ENCODE data around the gene RGS9. TPM values are rescaled to one million over a fixed set of nuclear protein-coding genes. Genes with fewer than 3 reads are reported as not detected.
A peak's percentile ranks its signal among the peaks of the same experiment; 100 is the strongest.

RGS9 gene
- total RNA-seq, 1 donor from 2014 or later = 1.8 TPM

- Mint-ChIP-seq H3K36me3 (ENCODE audit: low read depth) (peaks cover 1% of the 10 kb centered on the region), H3K9me3 (no peaks in the 10 kb centered on the region)
- intact Hi-C loops (cut with micrococcal nuclease) = loop anchor here (10.0 kb wide), 1 partner anchor 690 kb away; no protein-coding TSS in a partner anchor
Observed at GRCh38 chr17:65225061-65225460, 87.9 kb downstream of the RGS9 start.

GRCh38 chr17:65226227-65226626 lies 89.1 kb downstream of the RGS9 start:
- peaks cover 29% of the 10 kb centered on the region for H3K4me1 Mint-ChIP-seq (ENCODE audit: low read depth)
- H3K4me3 Mint-ChIP-seq = no peak overlapping the region
- no peak overlapping the region for H3K27ac Mint-ChIP-seq
- intact Hi-C loops (cut with micrococcal nuclease) = loop anchor here (10.0 kb wide), 1 partner anchor 689 kb away; no protein-coding TSS in a partner anchor
- peaks cover 1% of the 10 kb centered on the region for H3K36me3 Mint-ChIP-seq (ENCODE audit: low read depth)
- peaks cover 29% of the 10 kb centered on the region for H3K27me3 Mint-ChIP-seq (ENCODE audit: insufficient read depth)
- DNase-seq (ENCODE audit: low spot score) = no peak
- H3K9me3 Mint-ChIP-seq = no peaks in the 10 kb centered on the region

More at GRCh38 chr17:65225061-65225460, 87.9 kb downstream of the RGS9 start:
- Mint-ChIP-seq H3K4me3 (no peak overlapping the region), H3K4me1 (ENCODE audit: low read depth) (peaks cover 26% of the 10 kb centered on the region), H3K27me3 (ENCODE audit: insufficient read depth) (peaks cover 28% of the 10 kb centered on the region), H3K27ac (no peak overlapping the region)
- no peak for DNase-seq (ENCODE audit: low spot score)

- Mint-ChIP-seq H3K27me3 (ENCODE audit: insufficient read depth) (peaks cover 32% of the 10 kb centered on the region), H3K4me1 (ENCODE audit: low read depth) (peaks cover 34% of the 10 kb centered on the region), H3K9me3 (no peaks in the 10 kb centered on the region), H3K27ac (no peak overlapping the region), H3K4me3 (no peak overlapping the region), H3K36me3 (ENCODE audit: low read depth) (peaks cover 3% of the 10 kb centered on the region)
- no peak for DNase-seq (ENCODE audit: low spot score)
- intact Hi-C loops (cut with micrococcal nuclease) = loop anchor here (2.0 to 10.0 kb wide), 2 partner anchors 47 to 687 kb away; no protein-coding TSS in a partner anchor
Observed at GRCh38 chr17:65227637-65228036, 90.5 kb downstream of the RGS9 start.

GRCh38 chr17:65228287-65228686 lies 91.1 kb downstream of the RGS9 start:
- intact Hi-C loops (cut with micrococcal nuclease) = loop anchor here (2.0 to 10.0 kb wide), 2 partner anchors 47 to 687 kb away; no protein-coding TSS in a partner anchor
- Mint-ChIP-seq H3K36me3 (ENCODE audit: low read depth) (peaks cover 3% of the 10 kb centered on the region), H3K4me3 (peak overlapping the region; percentile 70), H3K27ac (peak overlapping the region; percentile 6), H3K9me3 (no peaks in the 10 kb centered on the region), H3K27me3 (ENCODE audit: insufficient read depth) (peaks cover 32% of the 10 kb centered on the region), H3K4me1 (ENCODE audit: low read depth) (peaks cover 34% of the 10 kb centered on the region)
- no peak for DNase-seq (ENCODE audit: low spot score)

DNA sequence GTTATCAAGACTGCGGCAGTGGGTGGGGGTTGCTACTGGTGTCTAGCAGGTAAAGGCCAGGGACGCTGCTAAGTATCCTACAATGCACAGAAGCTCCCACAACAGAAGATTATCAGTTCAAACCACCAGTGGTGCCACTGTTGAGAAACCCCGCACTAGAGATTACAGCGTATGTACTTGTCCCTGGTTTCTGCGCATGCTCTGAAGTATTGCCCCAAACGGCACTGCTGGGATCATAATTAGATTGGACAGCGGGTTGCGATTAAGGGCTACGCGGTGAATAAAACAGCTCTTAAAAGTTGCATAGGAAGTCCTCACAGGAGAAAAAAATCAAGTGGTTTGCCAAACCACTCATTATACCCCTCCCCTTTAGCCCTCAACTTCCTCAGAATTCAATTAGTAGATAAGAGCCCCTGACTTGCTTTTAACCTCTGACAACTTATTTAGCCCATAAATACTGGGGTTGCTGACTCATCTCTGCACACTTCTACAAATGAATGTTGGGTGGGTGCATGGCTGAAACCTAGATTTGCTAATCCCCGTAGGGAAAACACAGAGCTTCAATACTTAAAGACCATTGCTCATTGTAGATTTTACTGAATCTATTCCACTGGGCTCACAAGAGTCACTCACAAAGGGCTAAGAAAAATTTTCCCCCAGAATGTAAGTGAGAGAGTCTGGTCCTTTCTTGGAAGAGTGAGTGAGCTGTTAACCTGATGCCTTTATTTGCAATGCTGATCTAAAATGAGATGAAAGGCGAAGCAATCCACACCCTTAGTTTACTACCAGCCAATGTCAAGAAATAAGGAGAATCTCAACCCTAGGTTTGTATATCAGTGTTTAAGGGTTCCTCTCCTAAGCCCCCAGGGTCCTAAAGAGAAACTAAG lies 91.8 kb downstream of the RGS9 start:
- H3K4me1 Mint-ChIP-seq (ENCODE audit: low read depth) = peaks cover 34% of the 10 kb centered on the region
- H3K4me3 Mint-ChIP-seq = peak overlapping the region; percentile 70
- intact Hi-C loops (cut with micrococcal nuclease) = loop anchor here (1.0 to 10.0 kb wide), 7 partner anchors 33 to 686 kb away; no protein-coding TSS in a partner anchor

DNA sequence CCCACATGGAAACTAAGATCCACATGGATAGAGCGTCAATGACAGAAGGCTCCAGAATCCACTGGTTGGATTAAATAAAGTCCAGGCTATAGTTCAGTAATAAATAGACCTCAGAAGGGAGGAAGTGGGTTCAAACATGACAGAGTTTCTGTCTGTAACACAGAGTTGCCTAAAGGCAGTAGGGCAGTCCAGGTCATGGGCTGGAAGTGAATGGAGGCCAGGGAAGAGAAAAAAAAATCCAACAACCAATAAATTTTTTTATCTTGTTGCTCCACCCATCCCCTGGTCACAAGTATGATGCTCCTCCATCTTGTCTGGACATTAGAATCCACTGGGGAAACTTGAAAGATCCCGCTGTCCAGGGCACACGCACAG lies 92.4 kb downstream of the RGS9 start:
- Mint-ChIP-seq H3K36me3 (ENCODE audit: low read depth) (peaks cover 3% of the 10 kb centered on the region), H3K9me3 (no peaks in the 10 kb centered on the region), H3K27me3 (ENCODE audit: insufficient read depth) (peaks cover 32% of the 10 kb centered on the region), H3K4me1 (ENCODE audit: low read depth) (peaks cover 34% of the 10 kb centered on the region), H3K4me3 (peak overlapping the region; percentile 70), H3K27ac (peak overlapping the region; percentile 84)
- intact Hi-C loops (cut with micrococcal nuclease) = loop anchor here (1.0 to 10.0 kb wide), 7 partner anchors 33 to 685 kb away; no protein-coding TSS in a partner anchor
- DNase-seq (ENCODE audit: low spot score) = no peak

More for the DNA sequence above, 91.8 kb downstream of the RGS9 start:
- peak; percentile 25 for DNase-seq (ENCODE audit: low spot score)
- H3K36me3 Mint-ChIP-seq (ENCODE audit: low read depth) = peaks cover 3% of the 10 kb centered on the region
- peak overlapping the region; percentile 84 for H3K27ac Mint-ChIP-seq
- no peaks in the 10 kb centered on the region for H3K9me3 Mint-ChIP-seq
- H3K27me3 Mint-ChIP-seq (ENCODE audit: insufficient read depth) = peaks cover 32% of the 10 kb centered on the region

- Mint-ChIP-seq H3K27ac (peak overlapping the region; percentile 84), H3K36me3 (ENCODE audit: low read depth) (peaks cover 3% of the 10 kb centered on the region), H3K27me3 (ENCODE audit: insufficient read depth) (peaks cover 32% of the 10 kb centered on the region), H3K4me1 (ENCODE audit: low read depth) (peaks cover 34% of the 10 kb centered on the region), H3K9me3 (no peaks in the 10 kb centered on the region), H3K4me3 (no peak overlapping the region)
- intact Hi-C loops (cut with micrococcal nuclease) = loop anchor here (2.0 kb wide), 1 partner anchor 565 kb away; no protein-coding TSS in a partner anchor
- no peak for DNase-seq (ENCODE audit: low spot score)
Observed at GRCh38 chr17:65230040-65230439, 92.9 kb downstream of the RGS9 start.

DNA sequence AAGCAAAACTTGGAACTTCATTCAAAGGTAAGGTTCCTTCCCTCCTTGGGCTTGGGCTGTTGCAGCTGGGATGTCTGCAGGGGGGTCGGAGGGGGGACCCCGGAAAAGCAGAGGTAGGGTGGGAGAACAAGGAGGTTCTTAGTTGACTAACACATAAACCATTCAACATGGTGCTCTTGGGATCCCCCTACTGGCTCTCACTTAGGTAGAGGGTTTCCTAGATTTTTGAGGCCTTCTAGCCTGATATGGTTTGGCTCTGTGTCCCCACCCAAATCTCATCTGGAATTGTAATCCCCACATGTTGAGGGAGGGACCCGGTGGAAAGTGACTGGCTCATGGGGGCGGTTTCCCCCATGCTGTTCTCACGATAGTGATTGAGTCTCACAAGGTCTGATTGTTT lies 93.9 kb downstream of the RGS9 start:
- no peak overlapping the region for H3K4me3 Mint-ChIP-seq
- H3K9me3 Mint-ChIP-seq = no peaks in the 10 kb centered on the region
- peaks cover 32% of the 10 kb centered on the region for H3K27me3 Mint-ChIP-seq (ENCODE audit: insufficient read depth)
- no peak overlapping the region for H3K27ac Mint-ChIP-seq
- no peak for DNase-seq (ENCODE audit: low spot score)
- H3K4me1 Mint-ChIP-seq (ENCODE audit: low read depth) = peaks cover 34% of the 10 kb centered on the region
- peaks cover 2% of the 10 kb centered on the region for H3K36me3 Mint-ChIP-seq (ENCODE audit: low read depth)
- intact Hi-C loops (cut with micrococcal nuclease) = loop anchor here (1.0 to 2.0 kb wide), 3 partner anchors 325 to 758 kb away; no protein-coding TSS in a partner anchor

GRCh38 chr17:65231662-65232335 lies 94.6 kb downstream of the RGS9 start:
- no peaks in the 10 kb centered on the region for H3K9me3 Mint-ChIP-seq
- H3K36me3 Mint-ChIP-seq (ENCODE audit: low read depth) = peaks cover 2% of the 10 kb centered on the region
- H3K27ac Mint-ChIP-seq = no peak overlapping the region
- peaks cover 27% of the 10 kb centered on the region for H3K27me3 Mint-ChIP-seq (ENCODE audit: insufficient read depth)
- H3K4me1 Mint-ChIP-seq (ENCODE audit: low read depth) = peaks cover 34% of the 10 kb centered on the region
- H3K4me3 Mint-ChIP-seq = no peak overlapping the region
- intact Hi-C loops (cut with micrococcal nuclease) = loop anchor here (1.0 to 2.0 kb wide), 3 partner anchors 325 to 758 kb away; no protein-coding TSS in a partner anchor
- DNase-seq (ENCODE audit: low spot score) = peak; percentile 42

- Mint-ChIP-seq H3K4me1 (ENCODE audit: low read depth) (peaks cover 6% of the 10 kb centered on the region), H3K27me3 (ENCODE audit: insufficient read depth) (peaks cover 19% of the 10 kb centered on the region), H3K9me3 (no peaks in the 10 kb centered on the region), H3K36me3 (ENCODE audit: low read depth) (peaks cover 2% of the 10 kb centered on the region), H3K4me3 (no peak overlapping the region), H3K27ac (no peak overlapping the region)
- intact Hi-C loops (cut with micrococcal nuclease) = no loop called here
- no peak for DNase-seq (ENCODE audit: low spot score)
Observed at GRCh38 chr17:65235284-65235683, 98.1 kb downstream of the RGS9 start.

- H3K9me3 Mint-ChIP-seq = no peaks in the 10 kb centered on the region
- no peak overlapping the region for H3K27ac Mint-ChIP-seq
- H3K4me1 Mint-ChIP-seq (ENCODE audit: low read depth) = peaks cover 4% of the 10 kb centered on the region
- H3K4me3 Mint-ChIP-seq = no peak overlapping the region
- DNase-seq (ENCODE audit: low spot score) = no peak
- H3K36me3 Mint-ChIP-seq (ENCODE audit: low read depth) = peaks cover 2% of the 10 kb centered on the region
- H3K27me3 Mint-ChIP-seq (ENCODE audit: insufficient read depth) = peaks cover 22% of the 10 kb centered on the region
- intact Hi-C loops (cut with micrococcal nuclease) = no loop called here
Observed at GRCh38 chr17:65236321-65236720, 99.2 kb downstream of the RGS9 start.

DNA sequence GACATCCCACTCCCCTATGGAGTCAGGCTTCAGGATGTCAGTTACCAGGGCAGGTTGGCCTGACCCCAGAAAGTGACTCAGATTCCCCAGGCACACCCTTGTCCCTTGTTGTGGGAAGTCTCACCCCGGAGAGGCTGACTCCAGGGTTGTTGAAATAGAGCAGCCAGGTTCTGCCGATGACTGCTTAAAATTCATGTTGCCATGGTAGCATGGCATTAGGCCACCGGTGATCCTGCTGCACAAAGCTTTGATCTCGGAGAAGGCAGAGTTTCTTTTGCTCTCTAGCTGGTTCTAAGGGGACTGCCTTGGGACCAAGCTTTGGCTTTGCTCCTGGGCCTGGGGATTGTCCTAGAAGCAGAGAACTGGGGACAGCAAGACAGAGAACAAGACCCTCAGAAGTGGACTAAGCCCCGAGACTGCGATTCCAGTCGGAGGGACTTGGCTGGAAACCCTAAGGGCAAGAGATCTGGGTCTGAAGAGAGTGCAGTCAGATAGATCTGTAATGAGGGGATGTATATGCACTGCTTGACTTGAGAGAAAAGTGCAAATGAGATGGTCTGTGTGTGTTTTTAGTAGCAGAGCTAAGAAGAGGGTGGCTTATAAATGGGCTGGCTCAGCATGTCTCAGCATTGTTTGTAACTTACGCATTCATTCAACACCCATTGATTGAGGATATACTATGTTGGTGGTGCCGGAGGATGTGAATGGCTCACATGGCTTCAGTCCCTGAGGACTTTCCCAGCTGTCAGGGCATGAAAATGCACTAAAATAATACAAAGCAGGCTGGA lies 106.9 kb downstream of the RGS9 start:
- Mint-ChIP-seq H3K9me3 (no peaks in the 10 kb centered on the region), H3K4me3 (no peak overlapping the region), H3K27me3 (ENCODE audit: insufficient read depth) (peaks cover 26% of the 10 kb centered on the region), H3K36me3 (ENCODE audit: low read depth) (no peaks in the 10 kb centered on the region), H3K27ac (no peak overlapping the region), H3K4me1 (ENCODE audit: low read depth) (peaks cover 6% of the 10 kb centered on the region)
- intact Hi-C loops (cut with micrococcal nuclease) = no loop called here
- no peak for DNase-seq (ENCODE audit: low spot score)
